DMS79 treated with DMSO at 0.1 percent for 48 hours (cell line): ENCODE data around the gene FBLN2.

Source experiments
- DNase-seq: peaks from one replicate; lab custom pipeline; 2025; lab: John Stamatoyannopoulos, UW

Gene FBLN2

DNA sequence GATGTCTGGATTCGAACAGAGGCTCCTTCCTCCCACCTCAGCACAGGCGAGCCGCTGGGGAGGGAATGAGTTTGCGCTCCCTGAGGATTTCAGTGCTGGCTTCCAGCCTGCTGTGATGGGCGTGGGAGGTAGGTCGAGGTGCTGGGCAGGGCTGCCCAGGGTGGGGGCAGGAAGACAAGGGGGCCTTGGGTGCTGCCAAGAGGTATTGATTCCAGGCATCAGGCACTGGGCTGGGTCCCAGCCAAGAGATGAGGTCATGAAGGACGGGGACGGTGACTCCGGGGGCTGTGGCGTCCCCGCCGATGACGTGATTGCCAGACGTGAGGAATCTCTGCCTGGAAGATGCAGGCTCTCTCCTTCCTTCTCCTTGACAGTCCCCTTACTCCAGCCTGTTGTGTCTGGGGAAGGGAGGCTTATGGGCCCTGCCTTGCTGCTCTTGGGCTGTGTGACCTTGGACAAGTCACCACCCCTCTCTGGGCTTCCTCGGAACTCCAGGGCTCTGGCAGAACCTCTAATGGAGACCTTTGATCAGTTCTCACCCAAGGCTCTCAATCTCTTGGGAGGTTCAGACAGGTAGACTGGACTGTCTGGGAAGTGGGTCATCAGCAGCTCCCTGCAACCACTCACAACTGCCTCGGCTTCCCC, 116.8 kb downstream of the FBLN2 start:
- DNase-seq, result no peak

DNA sequence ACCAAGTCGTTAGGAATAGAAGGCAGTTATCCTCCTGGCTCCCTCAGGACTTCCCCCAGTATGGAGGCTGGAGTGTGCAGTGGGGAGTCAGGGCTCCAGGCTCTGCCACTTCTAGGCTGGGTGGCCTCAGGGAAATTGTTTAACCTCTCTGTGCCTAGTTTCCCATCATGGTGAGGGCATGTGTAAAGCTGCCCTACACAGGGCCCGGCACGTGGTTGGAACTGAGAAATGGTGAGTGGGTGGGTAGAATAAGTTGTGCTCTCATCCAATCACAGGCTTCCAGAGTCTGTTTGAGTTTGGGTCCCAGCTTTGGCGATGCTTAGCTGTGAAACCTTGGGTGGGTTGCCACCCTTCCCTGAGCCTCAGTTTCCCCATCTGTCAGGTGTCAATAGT, 117.3 kb downstream of the FBLN2 start:
- no peak for DNase-seq

DNA sequence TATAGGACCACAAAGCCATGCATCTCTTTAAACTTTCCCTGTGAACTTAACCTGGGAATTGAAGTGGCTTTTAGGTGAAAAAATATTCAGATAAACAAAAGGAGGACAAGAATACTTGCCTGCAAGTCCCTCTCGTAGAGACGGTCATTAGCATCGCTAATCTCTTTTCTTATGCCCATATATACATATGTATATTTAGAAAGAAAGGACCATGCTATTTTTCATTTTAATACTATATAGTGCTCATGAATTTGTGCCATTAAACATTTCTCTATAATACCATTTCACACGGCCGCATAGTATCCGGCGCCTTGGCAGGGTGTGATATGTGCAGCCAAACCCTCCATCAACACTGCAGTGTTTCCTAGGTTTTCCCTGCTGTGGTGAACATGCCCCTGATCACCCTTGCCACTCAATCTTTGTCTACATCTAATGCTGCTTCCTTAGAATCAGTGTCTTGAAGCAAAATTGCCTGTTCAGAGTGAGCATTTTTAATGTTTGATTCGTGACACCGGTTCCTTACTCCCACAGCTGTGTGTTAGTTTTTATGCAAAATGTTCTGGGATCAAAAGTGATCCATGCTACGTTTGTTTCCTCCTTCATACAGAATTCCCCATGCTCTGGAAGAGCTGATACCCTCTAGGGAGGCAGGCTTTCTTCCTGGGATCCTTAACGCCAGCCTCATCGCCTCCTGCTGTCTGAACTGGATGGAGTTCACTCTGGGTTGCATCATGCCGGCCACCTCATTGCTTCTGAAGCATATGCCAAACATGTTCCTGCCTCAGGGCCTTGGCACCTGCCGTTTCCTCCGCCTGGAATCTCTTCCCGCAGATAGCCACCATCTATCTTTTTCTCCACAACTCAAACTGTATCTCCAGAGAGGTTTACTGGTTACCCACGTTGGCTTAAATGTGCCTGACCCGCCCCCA, 118.1 kb downstream of the FBLN2 start:
- DNase-seq, result no peak

DNA sequence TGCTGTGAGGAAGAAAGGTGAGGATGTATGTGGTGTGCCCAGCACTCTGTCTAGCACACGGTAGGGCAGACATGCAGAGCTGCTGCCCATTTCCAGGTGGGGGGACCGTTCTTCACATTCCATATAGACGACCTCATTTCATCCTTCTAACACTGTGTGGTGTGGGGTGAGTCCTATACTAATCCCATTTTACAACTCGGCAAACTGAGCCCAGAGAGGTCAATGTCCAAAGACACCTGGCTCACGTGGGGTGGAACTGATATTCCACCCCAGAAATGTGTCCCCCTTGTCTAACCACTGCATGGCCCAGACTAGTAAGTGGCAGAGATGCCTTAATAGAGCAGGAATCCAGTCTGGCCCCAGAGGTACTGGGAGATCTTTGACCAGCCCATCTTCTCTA, 119.2 kb downstream of the FBLN2 start:
- DNase-seq, result no peak

DNA sequence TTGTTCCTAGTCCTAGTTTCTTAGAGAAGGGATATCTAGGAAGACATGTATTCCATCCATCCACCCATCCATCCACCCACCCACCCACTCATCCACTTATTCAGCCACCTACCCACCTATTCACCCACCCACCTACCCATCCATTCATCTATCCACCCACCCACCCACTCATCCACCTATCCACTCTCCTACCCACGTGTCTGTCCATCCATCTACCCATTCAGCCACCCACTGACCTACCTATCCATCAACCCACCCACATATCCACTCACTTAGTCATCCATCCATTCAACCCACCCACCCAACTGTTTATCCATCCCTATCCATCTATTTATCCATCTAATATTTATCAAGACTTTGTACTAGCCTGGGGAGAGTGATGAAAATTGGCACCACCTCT, 120.5 kb downstream of the FBLN2 start:
- no peak for DNase-seq

DNA sequence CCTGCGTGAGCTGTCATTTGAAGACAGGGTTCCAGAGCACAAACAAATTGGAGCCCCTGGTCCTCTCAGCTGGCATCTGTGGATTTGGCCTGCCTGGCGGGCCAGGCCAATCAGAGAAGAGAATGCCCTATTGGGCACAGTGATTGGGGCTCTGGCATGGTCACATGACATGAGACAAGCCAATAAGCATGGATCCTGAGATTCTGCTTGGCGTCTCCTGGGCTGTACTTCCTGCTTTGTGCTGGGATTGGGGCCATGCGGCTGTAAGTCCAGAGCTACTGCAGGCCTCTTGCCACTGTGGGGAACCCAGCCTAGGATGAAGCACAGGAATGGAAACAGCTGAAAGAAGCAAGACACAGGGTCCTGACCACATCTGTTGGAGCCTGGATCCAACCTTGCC, 121.4 kb downstream of the FBLN2 start:
- no peak for DNase-seq

DNA sequence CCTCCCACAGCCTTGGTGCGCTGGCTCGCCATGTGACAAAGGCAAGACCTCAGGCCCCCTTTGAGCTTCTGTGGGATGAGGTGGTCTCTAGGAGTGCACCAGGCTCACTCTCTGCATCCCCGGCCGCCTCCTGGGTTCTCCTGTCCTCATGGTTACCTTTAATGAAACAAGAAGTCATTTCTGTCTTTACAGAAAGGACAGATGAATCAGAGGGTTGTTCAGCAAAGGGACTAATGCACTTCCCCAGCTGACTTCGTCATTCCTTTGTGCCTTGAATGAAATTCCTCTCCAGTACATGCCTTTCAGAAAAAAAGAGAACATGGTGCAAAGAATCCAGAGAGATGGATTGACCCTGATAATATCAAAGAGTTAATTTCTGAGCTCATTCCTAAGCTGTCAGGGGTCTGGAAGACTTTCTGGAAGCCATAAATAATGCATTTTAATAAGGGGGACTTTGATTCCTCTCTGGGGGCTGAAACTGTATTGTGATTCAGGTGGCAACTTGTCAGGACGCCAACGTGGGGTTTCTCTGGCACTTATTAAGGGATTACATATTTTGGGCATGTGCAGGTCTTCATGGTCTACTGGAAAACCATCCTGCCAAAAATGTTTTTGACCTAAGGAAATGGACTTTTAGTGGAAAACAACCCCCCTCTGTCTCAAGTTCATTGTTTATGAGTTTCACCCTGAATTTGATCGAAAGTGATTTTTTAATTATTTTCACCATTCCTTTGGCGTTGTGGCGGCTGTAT, 122.7 kb downstream of the FBLN2 start:
- DNase-seq, result no peak

DNA sequence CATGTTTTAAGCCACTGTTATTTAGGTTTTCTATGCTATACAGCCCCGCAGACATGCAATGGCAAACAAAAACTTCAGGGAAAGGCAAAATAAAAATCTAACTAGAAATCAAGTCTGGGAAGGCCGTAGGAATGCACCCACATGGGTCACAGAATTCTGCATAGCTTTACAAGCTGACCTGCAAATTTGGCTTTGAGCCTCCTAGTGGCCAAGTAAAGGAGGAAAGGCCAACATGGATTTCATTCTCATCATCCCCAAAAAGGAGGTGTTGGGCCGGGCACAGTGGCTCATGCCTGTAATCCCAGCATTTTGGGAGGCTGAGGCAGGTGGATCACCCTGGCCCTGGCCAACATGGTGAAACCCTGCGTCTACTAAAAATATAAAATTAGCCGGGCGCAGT, 124.3 kb downstream of the FBLN2 start:
- DNase-seq, result no peak

DNA sequence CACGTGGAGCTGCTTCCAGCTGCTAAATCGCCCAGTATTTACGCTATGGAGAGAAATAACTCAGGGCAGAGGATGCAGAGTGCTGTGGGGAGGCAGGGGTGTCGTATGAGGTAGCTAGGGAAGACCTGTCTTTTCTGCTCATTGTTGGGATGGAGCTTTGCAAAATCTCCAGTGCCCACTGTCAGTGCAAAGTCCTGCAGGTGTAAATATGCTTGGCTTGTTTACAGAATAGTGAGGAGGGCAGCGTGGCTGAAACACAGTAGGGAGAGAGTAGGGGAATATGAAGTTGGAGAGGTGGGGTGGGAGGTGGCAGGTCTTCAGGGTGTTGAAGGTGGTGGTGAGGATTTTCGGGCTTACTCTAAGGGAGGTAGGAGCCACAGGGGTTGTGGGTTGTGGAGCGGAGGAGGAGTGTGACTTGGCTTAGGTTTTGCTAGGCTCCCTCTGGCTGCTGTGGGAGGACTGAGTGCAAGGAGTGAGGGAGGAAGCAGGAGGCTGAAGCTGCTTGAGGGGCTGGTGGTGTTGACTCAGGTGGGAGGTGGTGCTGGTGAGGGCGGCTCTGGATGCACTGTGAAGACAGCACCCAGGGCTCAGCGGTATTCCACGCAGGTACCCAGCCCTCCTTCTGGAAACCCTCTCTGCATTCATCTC, 125.7 kb downstream of the FBLN2 start:
- no peak for DNase-seq

DNA sequence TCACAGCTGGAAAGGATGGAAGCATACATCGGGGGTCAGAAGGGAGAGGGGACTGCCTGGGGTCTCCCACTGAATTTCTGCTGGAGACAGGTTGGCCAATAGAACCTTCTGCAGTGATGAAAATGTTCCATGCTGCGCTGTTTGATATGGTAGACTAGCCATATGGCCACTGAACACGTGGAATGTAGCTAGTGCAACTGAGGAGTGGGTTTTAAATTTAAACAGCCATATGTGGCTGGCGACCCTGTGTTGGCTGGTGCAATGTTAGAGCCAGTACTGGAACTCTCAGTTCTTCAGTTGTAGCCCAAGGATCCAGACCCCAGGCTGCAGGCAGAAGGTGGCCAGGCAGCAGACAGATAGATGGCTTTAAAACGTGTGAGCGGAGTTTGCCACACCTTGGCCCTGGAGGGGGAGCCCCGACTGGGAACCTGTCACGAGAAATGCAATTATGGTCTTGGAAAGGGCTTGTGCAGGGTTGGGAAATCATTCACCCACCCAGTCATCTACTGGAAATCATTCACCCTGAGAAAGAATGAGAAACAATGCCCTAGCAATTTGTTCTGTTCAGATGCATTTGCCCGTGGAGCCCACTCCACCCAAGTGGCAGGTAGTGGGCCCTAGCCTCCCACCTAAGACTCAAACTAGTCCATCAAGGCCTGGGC, 127.6 kb downstream of the FBLN2 start:
- DNase-seq, result no peak

DNA sequence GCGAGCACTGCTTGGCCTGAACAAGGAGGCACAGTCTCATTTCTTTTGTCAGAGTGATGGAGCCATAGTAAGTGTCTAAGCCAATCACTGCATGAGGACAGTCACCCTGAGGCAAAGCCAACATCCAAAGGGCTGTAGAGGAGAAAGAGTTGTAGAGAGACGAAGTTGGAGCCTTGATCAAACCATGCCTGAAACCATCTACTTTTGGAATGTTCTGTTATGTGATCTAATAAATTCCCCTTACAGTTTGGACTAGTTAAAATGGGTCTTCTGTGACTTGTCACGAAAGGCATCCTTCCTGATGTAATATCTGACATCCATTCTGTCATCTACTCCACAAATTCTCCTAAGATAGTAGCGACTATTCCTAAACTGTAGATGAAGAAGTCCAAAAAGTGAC, 128.3 kb downstream of the FBLN2 start:
- no peak for DNase-seq

DNA sequence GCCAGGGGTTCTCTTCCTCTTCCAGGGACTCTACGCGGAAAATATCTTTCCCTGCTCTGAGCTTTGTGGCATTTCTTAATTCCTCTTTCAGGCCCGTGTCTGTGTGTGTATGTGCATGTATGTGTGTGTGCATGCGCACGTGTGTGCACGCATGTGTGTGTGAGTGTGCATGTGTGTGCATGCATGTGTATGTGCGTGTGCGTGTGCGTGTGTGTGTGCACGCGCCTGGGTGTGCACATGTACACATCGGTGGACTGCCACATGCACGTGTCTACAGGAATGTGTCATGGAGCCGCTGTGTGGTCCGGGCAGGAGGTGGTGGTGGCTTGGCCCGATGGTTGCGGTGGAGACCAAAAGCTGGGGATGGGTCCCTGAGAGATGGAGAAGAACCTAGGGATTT, 133.0 kb downstream of the FBLN2 start:
- no peak for DNase-seq

DNA sequence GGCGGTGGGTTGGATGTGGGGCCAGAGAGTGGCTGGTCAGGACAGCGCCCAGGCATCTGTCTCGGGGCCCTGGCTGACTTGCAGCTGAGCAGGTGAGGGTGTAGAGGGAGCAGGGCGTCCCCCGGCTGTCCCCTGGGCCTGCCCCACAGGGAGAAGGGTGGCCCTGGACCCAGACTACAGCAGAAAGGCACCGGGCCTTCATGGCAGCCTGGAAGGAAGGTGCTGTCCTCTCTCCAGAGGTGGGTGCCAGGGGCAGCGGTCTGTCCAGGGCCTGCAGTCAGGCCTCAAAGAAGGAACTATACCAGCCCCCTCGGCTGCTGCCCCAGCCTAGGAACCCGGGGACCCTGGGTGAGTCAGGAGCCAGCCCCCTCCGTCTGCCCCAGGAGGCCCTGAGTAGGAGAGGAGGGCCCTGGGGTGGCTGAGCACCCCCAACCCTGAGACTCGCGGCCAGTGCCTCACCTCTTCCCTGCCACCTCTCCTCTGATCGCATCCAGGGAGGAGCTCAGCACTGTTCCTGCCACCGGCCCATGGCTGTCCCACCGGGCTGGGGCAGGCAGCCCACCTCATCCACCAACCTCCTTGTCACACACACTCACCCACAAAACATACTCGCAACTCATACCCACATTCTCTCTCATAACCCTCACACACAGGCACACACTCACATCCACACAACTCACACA, 133.5 kb downstream of the FBLN2 start:
- no peak for DNase-seq

DNA sequence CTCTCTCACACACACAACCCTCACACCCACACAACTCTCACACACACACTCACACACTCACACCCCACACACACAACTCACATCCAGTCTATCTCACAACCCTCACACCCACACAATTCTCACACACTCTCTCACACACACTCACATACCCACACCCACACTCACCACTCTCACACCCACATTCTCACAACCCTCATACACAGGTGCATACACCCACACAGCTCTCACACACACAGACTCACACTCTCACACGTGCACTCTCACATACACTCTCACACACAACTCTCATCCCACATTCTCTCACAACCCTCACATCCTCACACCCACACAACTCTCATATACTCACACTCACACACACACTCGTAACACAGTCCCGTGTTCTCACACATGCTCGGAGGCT, 134.4 kb downstream of the FBLN2 start:
- DNase-seq, result no peak

DNA sequence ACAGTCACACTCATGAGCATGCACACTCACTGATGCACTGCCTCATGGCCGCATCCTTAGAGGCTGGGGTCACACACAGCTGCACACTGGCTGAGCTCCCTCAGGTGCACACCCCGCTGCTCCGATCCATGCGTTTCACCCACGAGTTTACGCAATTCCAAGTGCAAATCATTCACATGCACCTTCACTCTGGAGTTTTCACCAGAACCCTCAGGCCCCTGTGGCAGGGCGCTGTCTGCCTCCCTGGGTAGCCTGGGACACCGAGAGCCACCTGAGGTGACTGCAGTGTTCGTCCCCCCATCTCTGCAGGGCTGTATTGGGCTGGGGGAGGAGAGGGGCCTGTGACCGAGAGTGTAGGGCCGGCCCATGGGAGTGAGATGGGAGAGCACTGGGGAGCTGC, 134.8 kb downstream of the FBLN2 start:
- no peak for DNase-seq

DNA sequence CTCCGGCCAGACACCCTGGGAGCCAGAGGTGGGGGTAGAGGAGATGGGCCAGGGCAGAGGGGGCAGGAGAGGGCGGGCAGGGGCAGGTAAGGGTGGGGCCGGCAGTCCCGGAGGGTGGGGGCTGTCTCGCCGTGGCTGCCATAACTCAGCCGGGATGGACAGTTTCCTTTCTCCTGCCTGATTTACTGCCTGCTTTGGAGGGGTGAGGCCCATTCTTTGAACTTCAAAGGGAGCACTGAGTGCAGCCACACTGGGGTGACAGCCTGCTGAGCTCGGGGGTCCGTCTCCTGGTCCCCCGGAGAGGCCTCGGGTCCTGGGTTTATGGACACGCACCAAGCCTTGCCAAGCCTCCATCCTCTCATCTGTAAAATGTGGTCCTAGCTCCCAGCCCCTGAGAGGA, 135.4 kb downstream of the FBLN2 start:
- no peak for DNase-seq

DNA sequence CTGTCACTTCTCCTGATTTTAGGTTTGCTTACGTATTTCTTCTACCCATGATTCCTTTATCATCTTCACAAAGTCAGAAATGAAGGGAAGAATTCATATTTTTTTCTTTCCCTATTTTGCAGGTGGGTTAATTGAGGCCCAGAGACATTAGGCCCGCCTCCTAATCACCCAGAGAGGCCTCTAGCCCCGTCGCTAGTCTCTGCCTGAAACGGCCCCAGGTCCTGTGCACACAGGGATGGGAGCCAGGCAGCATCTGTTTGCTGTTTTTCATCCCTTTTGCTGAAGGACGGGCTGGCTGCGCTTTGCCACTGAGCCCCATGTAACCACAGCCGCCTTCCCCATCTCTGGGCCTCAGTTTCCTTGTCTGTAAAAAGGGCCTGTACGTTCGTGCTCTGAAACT, 135.9 kb downstream of the FBLN2 start:
- no peak for DNase-seq

DNA sequence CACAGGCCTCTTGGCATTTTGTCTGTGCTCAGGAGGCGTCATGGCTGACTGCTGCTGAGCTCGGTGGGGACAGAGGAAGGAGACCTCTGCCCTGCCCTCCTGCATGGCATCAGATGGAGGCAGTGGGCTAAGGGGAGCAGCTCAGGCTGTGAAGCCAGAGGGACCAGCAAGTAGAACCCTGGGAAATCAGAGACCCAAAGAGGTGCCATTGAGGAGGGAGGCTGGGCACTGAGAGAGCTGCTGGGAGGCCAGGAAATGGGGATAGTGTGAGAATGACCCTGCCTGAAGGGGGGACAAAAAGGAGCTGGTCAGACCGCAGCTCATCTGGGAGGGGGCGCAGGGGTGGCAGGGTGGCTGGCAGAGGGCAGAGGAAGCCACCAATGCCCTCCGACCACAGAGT, 136.8 kb downstream of the FBLN2 start:
- DNase-seq, result no peak

DNA sequence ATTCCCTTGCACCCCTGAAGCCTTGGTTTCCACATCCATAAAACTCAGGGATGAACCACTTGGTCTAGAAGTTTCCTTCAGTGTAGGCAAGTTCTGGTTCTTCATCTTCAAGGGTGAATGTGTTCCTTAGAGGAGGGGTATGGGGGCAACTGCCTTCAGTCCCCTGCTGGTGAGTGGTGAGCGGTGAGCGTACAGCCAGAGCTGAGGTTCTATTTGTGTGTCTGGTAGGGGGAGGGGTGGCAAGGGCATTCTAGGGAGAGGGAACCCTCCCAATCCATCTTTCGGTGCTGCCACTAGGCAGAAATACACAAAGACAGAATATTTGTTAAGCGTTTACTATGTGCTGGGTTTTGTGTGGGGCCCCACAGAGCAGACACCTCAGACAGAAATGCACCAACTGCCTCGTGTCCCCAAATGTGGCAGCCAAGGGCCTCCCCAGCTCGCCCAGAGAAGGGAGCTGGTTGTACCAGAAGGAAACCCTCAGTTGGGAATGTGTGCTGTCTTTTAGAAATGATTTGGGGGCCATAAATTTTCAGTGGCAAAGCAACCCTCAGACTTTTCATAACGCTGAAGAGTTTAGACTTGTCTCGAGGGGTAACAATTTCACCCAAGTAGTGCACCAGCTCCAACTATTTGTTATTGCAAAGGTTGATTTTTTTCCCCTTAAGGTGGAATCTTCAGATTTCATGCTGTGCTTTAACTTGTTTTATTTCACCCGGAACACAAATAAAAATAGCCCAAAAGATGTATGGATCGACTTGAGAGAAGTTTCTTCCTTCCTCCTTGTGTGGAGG, 137.6 kb downstream of the FBLN2 start:
- DNase-seq, result no peak

DNA sequence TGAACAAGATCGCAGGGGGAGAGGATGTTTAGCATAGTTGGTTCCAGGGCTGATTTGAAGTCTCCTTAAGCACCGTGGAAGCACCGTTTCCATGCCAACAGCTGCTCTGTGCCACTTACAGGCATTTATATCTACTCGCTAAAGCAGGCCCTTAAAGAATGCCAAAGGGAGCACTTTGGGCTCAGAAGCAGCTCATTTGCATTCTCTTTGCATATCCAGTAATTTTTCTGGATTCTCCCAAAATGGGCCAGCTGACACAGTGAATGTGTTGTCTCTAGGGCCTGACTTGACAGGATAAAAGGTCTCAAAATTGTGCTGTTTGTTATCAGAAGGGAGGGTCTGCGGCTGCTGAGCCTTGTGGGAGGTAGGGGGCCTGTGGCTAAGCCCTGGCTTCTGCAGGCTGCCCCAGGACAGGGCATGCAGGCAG, 138.6 kb downstream of the FBLN2 start:
- peak; percentile 32 for DNase-seq
